GM10847 (cell line): ENCODE measurements around the gene ATP11A.

Experiments
- POLR2A ChIP-seq: IDR thresholded peaks from 2 replicates; pipeline ENCODE4 v1.6.1; 2011; ENCODE audit not compliant: insufficient read length; ENCODE audit errors: extremely low read depth

Gene ATP11A

DNA sequence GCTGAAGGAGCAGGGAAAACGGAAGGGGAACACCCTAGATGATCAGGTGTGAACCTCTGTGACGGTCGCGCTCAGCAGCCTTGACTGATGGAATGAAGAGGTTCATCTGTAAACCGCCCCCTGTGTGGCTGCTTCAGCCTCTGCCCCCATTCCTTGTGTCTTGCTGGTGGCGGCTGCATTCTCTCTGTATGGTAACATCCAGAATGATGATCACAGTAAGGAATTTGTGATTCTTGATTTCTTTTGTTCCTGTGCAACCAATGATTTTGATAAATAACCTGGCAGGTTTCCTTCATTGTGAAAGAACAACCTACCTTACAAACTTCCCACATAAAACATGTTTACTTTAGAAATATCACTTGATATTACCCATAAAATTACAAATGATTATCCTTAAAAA, 160.4 kb downstream of the ATP11A start:
- TF ChIP-seq POLR2A, result no peak

DNA sequence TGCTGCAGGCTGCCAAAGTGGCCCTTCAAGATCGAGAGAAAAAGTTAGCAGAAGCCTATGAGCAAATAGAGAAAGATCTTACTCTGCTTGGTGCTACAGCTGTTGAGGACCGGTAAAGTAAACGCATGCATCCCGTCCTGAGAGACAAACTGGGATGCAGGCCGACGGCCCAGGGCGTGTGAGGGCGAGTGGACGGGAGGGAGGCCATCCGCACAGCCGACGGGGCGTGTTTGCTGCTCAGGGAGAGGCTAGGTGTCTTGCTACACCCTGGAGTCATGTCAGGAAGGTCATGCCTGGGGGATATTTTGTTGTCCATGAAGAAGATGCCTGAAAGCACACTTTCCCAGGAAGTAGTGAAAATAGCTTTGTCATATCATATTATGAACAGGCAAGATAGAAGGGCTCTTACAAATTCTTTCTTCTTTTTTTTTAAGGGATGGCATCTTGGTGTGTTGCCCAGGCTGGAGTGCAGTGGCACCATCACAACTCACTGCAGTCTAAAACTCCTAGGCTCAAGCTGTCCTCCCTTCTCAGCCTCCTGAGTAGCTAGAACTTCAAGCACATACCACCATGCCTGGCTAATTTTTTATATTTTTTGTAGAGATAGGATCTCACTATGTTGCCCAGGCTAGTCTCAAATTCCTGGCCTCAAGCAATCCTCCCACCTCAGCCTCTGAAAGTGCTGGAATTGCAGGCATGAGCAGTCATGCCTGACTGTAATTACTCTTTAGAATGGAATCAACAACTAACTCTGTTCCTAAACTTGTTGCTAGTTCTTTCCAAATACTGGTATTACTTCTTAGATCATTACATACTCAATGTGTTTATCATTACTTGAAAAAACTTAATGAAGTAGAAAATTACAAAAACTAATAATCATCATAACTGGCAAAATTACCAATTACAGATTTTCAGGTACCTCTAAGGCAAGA, 161.5 kb downstream of the ATP11A start:
- no peak for TF ChIP-seq POLR2A

DNA sequence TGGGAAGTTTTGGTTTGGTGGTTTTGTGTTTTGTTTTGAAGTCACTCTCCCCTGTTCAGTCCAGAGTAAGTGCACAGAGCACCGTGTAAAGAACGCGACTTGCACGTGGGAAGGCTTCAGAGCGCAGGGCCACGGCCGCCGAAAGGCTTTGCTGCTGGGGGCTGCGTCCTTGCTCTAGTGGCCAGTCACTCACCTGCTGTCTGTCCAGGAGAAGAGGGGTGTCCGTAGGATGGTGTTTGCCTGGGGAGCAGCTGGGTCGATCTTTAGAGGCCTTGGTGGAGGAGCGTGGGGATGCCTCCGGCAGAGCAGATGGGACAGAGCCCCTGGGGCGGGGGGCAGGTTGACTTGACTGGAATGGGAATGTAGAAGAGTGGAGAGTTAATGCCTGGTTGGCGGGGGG, 162.6 kb downstream of the ATP11A start:
- no peak for TF ChIP-seq POLR2A

DNA sequence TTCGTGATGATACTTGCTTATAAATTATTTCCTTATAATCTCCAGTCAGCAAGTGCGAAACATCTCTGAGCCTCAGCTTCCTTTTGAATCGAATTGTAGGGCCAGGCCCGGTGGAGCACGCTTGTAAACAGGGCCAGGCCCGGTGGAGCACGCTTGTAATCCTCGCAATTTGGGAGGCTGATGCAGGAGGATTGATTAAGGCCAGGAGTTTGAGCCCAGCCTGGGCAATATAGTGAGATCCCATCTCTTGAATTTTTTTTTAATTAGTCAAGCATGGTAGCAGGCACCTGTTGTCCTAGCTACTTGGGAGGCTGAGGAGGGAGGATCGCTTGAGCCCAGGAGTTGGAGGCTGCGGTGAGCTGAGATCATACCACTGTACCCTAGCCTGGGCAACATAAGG, 163.0 kb downstream of the ATP11A start:
- TF ChIP-seq POLR2A, result no peak

DNA sequence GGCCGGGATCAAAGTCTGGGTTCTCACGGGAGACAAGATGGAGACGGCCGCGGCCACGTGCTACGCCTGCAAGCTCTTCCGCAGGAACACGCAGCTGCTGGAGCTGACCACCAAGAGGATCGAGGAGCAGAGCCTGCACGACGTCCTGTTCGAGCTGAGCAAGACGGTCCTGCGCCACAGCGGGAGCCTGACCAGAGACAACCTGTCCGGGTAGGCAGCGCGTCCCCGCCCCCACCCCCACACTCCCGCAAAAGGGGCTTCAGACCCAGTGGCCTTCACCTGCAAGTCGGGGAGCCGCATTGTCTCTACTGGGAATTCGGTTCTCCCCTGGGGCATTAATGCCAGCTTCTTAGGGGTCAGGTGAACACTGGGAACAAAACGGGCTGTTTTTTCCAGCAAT, 164.5 kb downstream of the ATP11A start:
- no peak for TF ChIP-seq POLR2A

DNA sequence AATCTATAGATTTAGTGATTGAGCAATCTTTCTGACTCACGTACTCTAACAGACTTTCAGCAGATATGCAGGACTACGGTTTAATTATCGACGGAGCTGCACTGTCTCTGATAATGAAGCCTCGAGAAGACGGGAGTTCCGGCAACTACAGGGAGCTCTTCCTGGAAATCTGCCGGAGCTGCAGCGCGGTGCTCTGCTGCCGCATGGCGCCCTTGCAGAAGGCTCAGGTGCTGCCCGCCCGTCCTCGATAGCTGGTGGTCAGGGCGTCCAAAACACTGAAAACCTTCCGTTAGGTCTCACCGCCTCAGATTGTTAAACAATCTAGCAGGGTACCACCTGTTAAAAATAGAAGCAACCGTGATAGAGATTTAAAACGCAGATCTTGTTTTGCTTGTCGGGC, 166.0 kb downstream of the ATP11A start:
- no peak for TF ChIP-seq POLR2A

DNA sequence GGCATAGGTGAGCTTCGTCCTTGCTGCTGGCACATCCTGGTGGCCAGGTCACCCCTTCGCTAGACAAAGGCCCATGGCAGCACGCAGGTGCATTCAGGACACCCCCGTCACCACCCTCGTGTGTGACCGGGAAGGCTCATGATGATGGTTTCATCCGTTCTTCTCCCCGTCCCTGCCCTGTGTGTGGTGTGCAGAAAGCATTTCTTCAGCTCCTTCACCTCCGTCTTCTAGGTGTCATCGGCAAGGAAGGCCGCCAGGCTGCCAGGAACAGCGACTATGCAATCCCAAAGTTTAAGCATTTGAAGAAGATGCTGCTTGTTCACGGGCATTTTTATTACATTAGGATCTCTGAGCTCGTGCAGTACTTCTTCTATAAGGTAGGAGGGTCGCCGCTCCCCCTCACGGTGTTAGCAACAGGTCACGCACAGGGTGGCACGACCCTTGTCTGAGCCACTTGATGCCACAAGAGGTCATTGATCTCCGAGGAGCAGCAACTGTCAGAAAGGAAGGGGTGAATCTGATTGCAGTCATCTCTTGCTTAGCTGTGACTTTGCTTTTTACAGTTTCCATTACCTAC, 168.2 kb downstream of the ATP11A start:
- no peak for TF ChIP-seq POLR2A

DNA sequence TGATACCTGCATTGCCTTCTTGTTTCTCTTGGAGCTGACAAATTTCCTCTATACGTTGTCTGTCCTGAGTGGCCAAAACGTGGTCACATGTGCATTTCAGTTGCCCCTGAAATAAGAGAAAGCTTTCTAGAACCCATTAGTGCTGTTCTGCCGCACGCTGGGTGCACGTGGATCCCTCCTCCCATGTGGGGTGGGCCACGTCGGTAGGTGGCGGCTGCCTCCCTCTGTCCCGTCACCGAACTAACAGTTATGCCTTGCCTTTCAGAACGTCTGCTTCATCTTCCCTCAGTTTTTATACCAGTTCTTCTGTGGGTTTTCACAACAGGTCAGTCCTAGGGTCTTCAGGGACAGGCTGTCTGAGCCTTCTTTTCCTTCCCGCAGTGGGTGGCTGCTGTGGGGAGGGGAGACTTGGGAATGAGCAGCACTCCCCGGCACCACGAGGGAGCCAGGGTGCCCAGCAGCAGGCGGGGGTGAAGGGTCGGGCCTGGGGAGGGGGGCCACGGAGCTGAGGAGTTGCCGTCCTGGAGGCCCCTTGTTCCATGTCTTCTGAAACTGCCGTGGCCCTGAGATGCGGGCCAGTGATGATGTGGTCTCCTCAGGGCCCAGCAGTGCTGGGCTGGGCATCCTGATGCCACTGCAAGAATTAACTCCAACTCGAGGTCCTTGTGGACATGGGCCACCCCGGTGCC, 169.4 kb downstream of the ATP11A start:
- TF ChIP-seq POLR2A, result no peak

DNA sequence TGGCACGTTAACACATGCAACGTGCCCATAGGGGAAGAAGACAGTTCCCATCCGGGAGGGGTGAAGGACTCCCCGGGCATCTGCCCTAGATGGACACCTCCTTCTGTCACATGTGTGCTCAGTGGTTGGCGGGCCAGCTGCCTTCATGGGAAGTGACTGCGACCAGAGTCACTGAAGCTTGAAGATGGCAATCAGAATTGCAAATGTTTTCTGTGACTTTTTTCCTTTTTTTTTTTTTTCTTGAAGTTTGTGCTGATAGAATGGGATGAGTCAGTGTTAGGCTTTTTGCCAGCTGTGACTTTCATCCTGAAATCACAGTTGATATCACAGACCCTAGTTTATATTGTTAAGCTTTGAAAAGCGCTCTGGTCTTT, 170.0 kb downstream of the ATP11A start:
- TF ChIP-seq POLR2A, result no peak

DNA sequence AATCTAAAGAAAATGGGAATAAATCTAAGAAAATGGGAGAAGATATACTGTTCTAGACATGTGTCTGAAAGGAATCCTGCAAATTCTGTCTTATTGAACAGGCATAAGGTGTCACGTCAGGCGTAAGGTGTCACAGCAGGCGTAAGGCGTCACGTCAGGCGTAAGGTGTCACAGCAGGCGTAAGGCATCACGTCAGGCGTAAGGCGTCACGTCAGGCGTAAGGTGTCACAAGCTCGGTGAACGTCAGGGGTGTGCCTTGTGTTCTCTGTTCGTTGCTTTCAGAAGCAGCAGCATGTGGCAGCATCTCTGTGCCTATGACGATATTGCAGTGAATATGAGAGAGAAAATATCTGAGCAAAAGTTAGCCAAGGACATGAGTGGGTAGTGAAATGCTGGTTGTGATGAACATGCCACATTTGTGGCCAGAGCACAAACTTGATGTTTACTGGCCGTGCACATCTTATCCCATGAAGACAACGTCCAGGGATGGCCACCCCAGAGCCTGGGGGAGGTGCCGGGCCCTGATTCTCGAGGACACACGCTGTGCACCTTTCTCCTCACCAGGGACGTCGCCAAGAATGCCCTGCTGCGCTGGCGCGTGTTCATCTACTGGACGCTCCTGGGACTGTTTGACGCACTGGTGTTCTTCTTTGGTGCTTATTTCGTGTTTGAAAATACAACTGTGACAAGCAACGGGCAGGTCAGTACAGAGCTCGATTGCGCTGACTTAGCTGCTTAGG, 172.2 kb downstream of the ATP11A start:
- no peak for TF ChIP-seq POLR2A

DNA sequence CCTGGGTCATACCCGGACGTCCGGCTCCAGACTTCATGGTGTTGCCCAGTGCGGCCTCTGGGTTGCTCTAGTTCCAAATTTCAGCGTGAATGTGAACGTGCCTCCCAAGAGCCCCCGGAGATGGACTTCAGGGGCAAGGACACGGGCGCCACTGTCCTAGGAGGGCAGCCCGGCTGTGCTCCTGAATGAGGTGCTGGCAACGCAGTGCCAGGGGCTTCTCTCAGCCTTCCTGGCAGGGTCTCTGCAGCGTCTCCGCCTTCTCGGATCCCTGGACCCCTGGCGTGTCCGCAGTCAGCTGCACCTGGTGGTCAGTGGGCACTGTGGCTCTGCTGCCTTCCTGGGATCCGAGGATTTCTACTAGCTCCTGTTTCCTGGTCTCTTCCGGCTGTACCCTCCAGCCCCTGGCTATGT, 177.5 kb downstream of the ATP11A start:
- TF ChIP-seq POLR2A, result no peak

DNA sequence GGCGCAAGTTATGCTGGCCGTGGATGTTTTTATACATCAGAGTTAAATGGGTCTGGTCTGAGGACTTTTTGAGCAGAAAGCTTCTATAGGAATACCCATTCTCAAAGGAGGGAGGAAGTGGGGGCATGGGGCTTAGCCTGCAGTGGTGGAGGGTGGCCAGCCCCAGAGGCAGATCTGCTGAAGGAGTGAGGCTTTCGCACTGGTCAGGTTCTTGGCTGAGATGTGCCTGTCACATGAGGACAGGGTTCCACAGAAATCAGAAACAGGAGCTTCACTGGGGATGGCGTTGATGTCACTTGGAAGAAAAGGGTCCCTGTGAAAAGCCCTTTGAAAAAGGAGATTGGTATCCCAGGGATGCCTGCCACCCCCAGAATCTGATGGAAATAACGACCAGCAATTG, 178.5 kb downstream of the ATP11A start:
- no peak for TF ChIP-seq POLR2A

DNA sequence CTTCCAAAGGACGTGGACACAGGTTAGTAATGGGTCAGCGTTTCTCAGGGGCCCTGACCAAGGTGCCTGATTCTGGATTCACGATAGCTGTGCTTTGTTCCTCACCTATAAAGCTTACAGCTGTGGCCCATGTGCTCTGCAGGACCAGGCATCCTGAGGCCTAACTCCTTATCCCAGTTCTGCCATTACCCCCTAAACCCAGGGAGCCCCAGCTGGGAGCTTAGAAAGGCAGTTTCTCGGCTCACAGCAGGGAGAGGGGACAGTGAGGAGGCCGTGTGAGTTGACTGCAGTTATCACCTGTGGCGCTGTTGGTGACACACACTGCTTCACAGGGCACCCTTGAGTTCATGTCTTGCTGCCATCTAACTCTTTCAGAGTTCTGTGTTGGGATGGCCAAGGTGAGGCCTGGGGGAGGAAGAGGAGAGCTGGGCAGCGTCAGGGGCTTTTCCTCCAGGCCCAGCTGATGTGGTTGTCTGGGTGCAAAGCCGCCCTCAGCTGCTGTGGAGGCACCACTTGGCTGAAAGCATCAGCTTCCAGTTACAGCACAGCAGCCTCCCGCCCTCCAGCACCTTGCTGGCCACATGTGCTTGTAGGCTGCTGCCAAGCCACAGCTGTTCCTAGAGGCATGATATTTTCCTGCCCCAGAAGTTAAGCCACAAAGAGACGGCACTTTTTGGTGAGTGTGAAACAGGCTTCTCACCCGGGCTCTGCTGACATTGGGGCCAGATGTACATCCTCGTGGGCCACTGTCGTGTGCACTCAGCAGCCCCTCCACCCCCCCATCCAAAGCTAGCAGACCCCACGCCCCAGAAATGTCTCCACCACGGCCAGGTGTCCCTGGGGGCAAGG, 179.6 kb downstream of the ATP11A start:
- TF ChIP-seq POLR2A, result no peak

DNA sequence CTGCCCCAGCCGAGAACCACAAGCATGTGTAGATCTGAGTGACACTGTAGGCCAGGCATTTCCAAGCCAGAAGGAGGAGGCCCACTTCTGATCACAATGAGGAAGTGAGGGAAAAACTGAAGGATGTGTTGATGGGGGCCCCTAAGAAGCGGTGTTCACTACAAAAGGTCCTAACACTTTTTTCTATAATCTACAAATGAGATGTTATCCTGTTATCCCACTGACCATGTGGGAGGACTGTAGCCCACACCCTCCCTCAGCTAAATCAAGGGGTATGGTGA, 180.2 kb downstream of the ATP11A start:
- no peak for TF ChIP-seq POLR2A

DNA sequence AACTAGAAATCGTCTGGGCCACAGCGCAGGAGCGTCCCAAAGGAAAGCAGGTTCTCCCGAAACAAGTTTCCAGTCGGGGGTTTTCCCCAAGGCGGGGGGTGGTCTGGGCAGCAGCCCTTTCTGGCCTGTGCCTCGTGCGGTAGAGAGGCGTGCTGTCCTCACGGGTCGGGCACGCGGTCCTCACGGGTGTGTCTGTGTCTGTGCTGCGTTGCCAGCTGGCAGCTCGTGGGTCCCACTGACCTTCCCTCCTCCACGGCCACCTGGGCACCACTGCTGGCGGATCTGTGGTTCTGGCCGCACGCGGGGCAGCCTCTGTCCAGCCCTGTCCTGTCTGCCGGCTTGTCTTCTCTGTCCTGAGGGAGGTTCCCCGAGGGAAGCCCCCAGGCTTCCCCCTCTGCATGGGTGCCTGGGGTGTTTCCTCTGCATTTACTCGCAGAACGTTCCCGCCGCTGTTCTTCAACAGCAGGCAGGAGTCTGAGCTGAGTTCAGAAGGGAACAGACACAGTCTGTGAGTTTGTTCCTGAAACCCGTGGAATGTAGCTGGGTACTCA, 181.0 kb downstream of the ATP11A start:
- TF ChIP-seq POLR2A, result no peak

DNA sequence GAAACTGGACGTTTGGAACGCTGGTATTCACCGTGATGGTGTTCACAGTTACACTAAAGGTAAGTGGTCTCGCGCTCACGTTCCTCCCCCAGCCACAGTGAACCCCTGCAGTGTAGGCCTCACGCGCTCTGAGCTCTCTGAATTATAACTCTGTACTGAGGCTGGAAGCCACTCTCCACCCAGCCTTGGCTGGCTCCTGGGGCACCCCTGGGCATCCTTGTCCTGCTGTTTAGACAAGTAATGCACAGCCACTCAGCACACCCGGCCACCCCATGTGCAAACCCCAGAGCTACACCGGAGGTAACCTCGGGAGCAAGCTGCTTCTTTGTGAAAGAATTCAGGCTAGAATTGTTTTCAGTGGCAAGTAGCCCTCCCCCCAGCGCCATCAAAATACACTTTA, 181.9 kb downstream of the ATP11A start:
- TF ChIP-seq POLR2A, result no peak
